Measurements from ENCODE around the gene UBASH3A. TPM values are rescaled to one million over a fixed set of nuclear protein-coding genes. Genes with fewer than 3 reads are reported as not detected.

The UBASH3A gene
- polyA plus RNA-seq, 3 donors, result not detected

DNA sequence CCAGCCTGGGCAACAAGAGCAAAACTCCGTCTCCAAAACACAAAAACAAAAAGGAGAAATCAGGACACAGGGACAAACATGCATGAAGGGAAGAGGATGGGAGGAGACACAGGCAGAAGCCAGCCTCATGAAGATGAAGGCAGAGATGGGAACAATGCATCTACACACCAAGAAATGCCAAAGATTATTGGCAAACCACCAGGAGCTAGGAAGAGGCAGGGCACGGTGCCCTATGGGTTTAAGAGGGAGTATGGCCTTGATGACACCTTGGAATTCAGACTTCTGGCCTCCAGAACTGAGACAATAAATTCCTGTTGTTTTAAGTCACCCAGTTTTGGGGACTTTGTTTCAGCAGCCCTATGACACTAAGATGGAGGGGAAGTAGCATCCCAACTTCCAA is 13.0 kb upstream of the UBASH3A start:
- TF ChIP-seq, protein P1, sequence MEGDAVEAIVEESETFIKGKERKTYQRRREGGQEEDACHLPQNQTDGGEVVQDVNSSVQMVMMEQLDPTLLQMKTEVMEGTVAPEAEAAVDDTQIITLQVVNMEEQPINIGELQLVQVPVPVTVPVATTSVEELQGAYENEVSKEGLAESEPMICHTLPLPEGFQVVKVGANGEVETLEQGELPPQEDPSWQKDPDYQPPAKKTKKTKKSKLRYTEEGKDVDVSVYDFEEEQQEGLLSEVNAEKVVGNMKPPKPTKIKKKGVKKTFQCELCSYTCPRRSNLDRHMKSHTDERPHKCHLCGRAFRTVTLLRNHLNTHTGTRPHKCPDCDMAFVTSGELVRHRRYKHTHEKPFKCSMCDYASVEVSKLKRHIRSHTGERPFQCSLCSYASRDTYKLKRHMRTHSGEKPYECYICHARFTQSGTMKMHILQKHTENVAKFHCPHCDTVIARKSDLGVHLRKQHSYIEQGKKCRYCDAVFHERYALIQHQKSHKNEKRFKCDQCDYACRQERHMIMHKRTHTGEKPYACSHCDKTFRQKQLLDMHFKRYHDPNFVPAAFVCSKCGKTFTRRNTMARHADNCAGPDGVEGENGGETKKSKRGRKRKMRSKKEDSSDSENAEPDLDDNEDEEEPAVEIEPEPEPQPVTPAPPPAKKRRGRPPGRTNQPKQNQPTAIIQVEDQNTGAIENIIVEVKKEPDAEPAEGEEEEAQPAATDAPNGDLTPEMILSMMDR (IDR thresholded peaks at IDR 0.05), result no peak
- intact Hi-C loops (cut with micrococcal nuclease), result no loop called here

DNA sequence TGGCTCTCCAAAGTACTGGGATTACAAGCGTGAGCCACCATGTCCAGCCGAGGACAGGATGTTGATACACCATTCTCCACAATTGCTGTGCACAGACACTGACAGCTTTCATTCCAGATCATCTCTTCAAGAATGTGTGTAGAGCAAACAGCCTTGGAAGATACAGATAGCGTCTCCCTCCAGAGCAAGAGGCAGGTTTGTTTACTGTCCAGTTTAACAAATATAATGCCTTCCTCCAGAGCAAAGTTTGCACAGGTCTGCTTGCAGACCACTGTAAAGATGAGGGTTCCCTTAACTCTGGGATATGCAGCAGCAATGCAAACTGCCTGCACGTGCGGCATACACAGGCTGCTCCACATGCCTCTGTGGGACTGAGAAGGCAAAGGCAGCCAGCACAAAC is 12.4 kb upstream of the UBASH3A start:
- intact Hi-C loops (cut with micrococcal nuclease), result no loop called here
- no peaks in the 10 kb centered on the region for H3K27me3 ChIP-seq (ENCODE audit: control insufficient read depth in 2 of 2, insufficient read depth in 2 of 2, low read length in 2 of 2)
- TF ChIP-seq, protein P1 (IDR thresholded peaks at IDR 0.05), result no peak
- no peaks in the 10 kb centered on the region for H4K20me1 ChIP-seq (ENCODE audit: insufficient read depth, low read length)
- peaks cover 12 to 27% of the 10 kb centered on the region in 2 donors for H3K4me1 ChIP-seq (ENCODE audit: control insufficient read depth in 1 of 2, insufficient read depth in 2 of 2, low read length in 2 of 2)
- Mint-ChIP-seq H3K4me1 (peaks cover 31% of the 10 kb centered on the region), H3K27ac (no peak overlapping the region), H3K4me3 (no peak overlapping the region), H3K9me3 (peaks cover 0 to 3% (median 0%) of the 10 kb centered on the region in 7 donors), H3K36me3 (no peaks in the 10 kb centered on the region), H3K27me3 (ENCODE audit: low read depth in 3 of 3) (peaks cover 1 to 7% (median 7%) of the 10 kb centered on the region in 3 donors)
- no peak overlapping the region for H3K27ac ChIP-seq (ENCODE audit: low read depth in 1 of 2, low read length in 2 of 2)
- H3K4me3 ChIP-seq (replicated peaks in 1 of 3; ENCODE audit: low read depth in 2 of 3, low read length in 3 of 3), result no peak overlapping the region
- H3K9me3 ChIP-seq (replicated peaks in 1 of 2; ENCODE audit: control insufficient read depth in 1 of 2, insufficient read depth in 1 of 2, low read length in 2 of 2), result no peaks in the 10 kb centered on the region
- WGBS (ENCODE audit: insufficient coverage), result 92% methylated on average over 5 of the region's 5 CpGs
- H3K36me3 ChIP-seq (replicated peaks in 1 of 2; ENCODE audit: control insufficient read depth in 1 of 2, insufficient read depth in 2 of 2, low read length in 2 of 2), result no peaks in the 10 kb centered on the region
- no peak overlapping the region for H3K9ac ChIP-seq (ENCODE audit: insufficient read depth, low read length, poor library complexity, severe bottlenecking)
- H2AFZ ChIP-seq (ENCODE audit: insufficient read depth, low read depth, low read length, poor library complexity, severe bottlenecking), result no peak overlapping the region
- DNase-seq, result no peak
- no peaks in the 10 kb centered on the region for H3K79me2 ChIP-seq (ENCODE audit: insufficient read depth, low read length)
- no peak overlapping the region for H3K4me2 ChIP-seq (replicated peaks; ENCODE audit: extremely low read depth, low read length, poor library complexity, severe bottlenecking)

More for the DNA sequence above, 13.0 kb upstream of the UBASH3A start:
- Histone ChIP-seq H3K4me3 (replicated peaks in 1 of 3; ENCODE audit: low read depth in 2 of 3, low read length in 3 of 3) (no peak overlapping the region), H3K4me2 (replicated peaks; ENCODE audit: extremely low read depth, low read length, poor library complexity, severe bottlenecking) (no peak overlapping the region), H3K36me3 (replicated peaks in 1 of 2; ENCODE audit: control insufficient read depth in 1 of 2, insufficient read depth in 2 of 2, low read length in 2 of 2) (no peaks in the 10 kb centered on the region), H3K79me2 (ENCODE audit: insufficient read depth, low read length) (no peaks in the 10 kb centered on the region), H3K4me1 (ENCODE audit: control insufficient read depth in 1 of 2, insufficient read depth in 2 of 2, low read length in 2 of 2) (peaks cover 18 to 33% of the 10 kb centered on the region in 2 donors), H3K27ac (ENCODE audit: low read depth in 1 of 2, low read length in 2 of 2) (no peak overlapping the region), H3K9me3 (replicated peaks in 1 of 2; ENCODE audit: control insufficient read depth in 1 of 2, insufficient read depth in 1 of 2, low read length in 2 of 2) (peaks cover 0 to under 1% of the 10 kb centered on the region in 2 donors), H4K20me1 (ENCODE audit: insufficient read depth, low read length) (no peaks in the 10 kb centered on the region), H3K9ac (ENCODE audit: insufficient read depth, low read length, poor library complexity, severe bottlenecking) (no peak overlapping the region), H3K27me3 (ENCODE audit: control insufficient read depth in 2 of 2, insufficient read depth in 2 of 2, low read length in 2 of 2) (no peaks in the 10 kb centered on the region), H2AFZ (ENCODE audit: insufficient read depth, low read depth, low read length, poor library complexity, severe bottlenecking) (no peak overlapping the region)
- Mint-ChIP-seq H3K9me3 (peaks cover 0 to 3% (median 0%) of the 10 kb centered on the region in 7 donors), H3K4me3 (no peak overlapping the region), H3K4me1 (peaks cover 37% of the 10 kb centered on the region), H3K27ac (peak overlapping the region in 1 of 7 donors; percentile 64), H3K27me3 (ENCODE audit: low read depth in 3 of 3) (peaks cover 1 to 7% (median 7%) of the 10 kb centered on the region in 3 donors), H3K36me3 (no peaks in the 10 kb centered on the region)
- no peak for DNase-seq
- WGBS (ENCODE audit: insufficient coverage), result 100% methylated on average over 1 of the region's 2 CpGs
